ENCODE data around the gene TMEM47.

TMEM47 gene

GRCh38 chrX:34585561-34585960 is 71.5 kb downstream of the TMEM47 start:
- DNase-seq (ENCODE audit: low spot score) = no peak

GRCh38 chrX:34584781-34585180 is 72.3 kb downstream of the TMEM47 start:
- DNase-seq (ENCODE audit: low spot score) = no peak

GRCh38 chrX:34580069-34580468 is 77.0 kb downstream of the TMEM47 start:
- no peak for DNase-seq (ENCODE audit: low spot score)

- DNase-seq (ENCODE audit: low spot score) = peak; percentile 4
Measured at GRCh38 chrX:34578237-34578636, 78.8 kb downstream of the TMEM47 start.

Data from activated CD4-positive, alpha-beta T cell treated with anti-CD3 and anti-CD28 coated beads, Interleukin-2, Interleukin-4, amounts not matched to agents 100 ng/mL and 50 ng/mL, durations not matched to agents 16 hours and 8 hours (primary cell).